ENCODE results near the gene PRDM12.

Gene PRDM12

GRCh38 chr9:130651752-130652151 is 12.6 kb upstream of the PRDM12 start:
- TF ChIP-seq GATA3 (IDR thresholded peaks at IDR 0.05; ENCODE audit: low read depth, low read length) = no peak
- no peak for TF ChIP-seq GATA2 (IDR thresholded peaks at IDR 0.05; ENCODE audit: low read depth, low read length)

- TF ChIP-seq GATA2 (IDR thresholded peaks at IDR 0.05; ENCODE audit: low read depth, low read length) = no peak
- TF ChIP-seq GATA3 (IDR thresholded peaks at IDR 0.05; ENCODE audit: low read depth, low read length) = no peak
These were observed 9.5 kb upstream of the PRDM12 start for GRCh38 chr9:130654879-130655278.

- no peak for TF ChIP-seq GATA2 (IDR thresholded peaks at IDR 0.05; ENCODE audit: low read depth, low read length)
- no peak for TF ChIP-seq GATA3 (IDR thresholded peaks at IDR 0.05; ENCODE audit: low read depth, low read length)
These were observed 5.3 kb upstream of the PRDM12 start for GRCh38 chr9:130658893-130659698.

GRCh38 chr9:130659699-130660248 is 4.6 kb upstream of the PRDM12 start:
- TF ChIP-seq GATA3 (IDR thresholded peaks at IDR 0.05; ENCODE audit: low read depth, low read length) (no peak), GATA2 (IDR thresholded peaks at IDR 0.05; ENCODE audit: low read depth, low read length) (no peak)

GRCh38 chr9:130660326-130660682 is 4.1 kb upstream of the PRDM12 start:
- no peak for TF ChIP-seq GATA2 (IDR thresholded peaks at IDR 0.05; ENCODE audit: low read depth, low read length)
- TF ChIP-seq GATA3 (IDR thresholded peaks at IDR 0.05; ENCODE audit: low read depth, low read length) = no peak

- TF ChIP-seq GATA2 (IDR thresholded peaks at IDR 0.05; ENCODE audit: low read depth, low read length) (no peak), GATA3 (IDR thresholded peaks at IDR 0.05; ENCODE audit: low read depth, low read length) (no peak)
These were observed 3.5 kb upstream of the PRDM12 start for GRCh38 chr9:130660683-130661450.

GRCh38 chr9:130661451-130662098 is 2.8 kb upstream of the PRDM12 start:
- TF ChIP-seq GATA3 (IDR thresholded peaks at IDR 0.05; ENCODE audit: low read depth, low read length) = no peak
- no peak for TF ChIP-seq GATA2 (IDR thresholded peaks at IDR 0.05; ENCODE audit: low read depth, low read length)

GRCh38 chr9:130662099-130662969 is 2.1 kb upstream of the PRDM12 start:
- no peak for TF ChIP-seq GATA2 (IDR thresholded peaks at IDR 0.05; ENCODE audit: low read depth, low read length)
- no peak for TF ChIP-seq GATA3 (IDR thresholded peaks at IDR 0.05; ENCODE audit: low read depth, low read length)

GRCh38 chr9:130662970-130663257 is 1.5 kb upstream of the PRDM12 start:
- TF ChIP-seq GATA2 (IDR thresholded peaks at IDR 0.05; ENCODE audit: low read depth, low read length) (no peak), GATA3 (IDR thresholded peaks at IDR 0.05; ENCODE audit: low read depth, low read length) (no peak)

- TF ChIP-seq GATA2 (IDR thresholded peaks at IDR 0.05; ENCODE audit: low read depth, low read length) (no peak), GATA3 (IDR thresholded peaks at IDR 0.05; ENCODE audit: low read depth, low read length) (no peak)
These were observed 977 bp upstream of the PRDM12 start for GRCh38 chr9:130663258-130663976.

GRCh38 chr9:130663977-130664250 is 480 bp upstream of the PRDM12 start:
- TF ChIP-seq GATA3 (IDR thresholded peaks at IDR 0.05; ENCODE audit: low read depth, low read length) (no peak), GATA2 (IDR thresholded peaks at IDR 0.05; ENCODE audit: low read depth, low read length) (no peak)

GRCh38 chr9:130665029-130665430 is 636 bp downstream of the PRDM12 start:
- TF ChIP-seq GATA2 (IDR thresholded peaks at IDR 0.05; ENCODE audit: low read depth, low read length) = no peak
- no peak for TF ChIP-seq GATA3 (IDR thresholded peaks at IDR 0.05; ENCODE audit: low read depth, low read length)
